B cell (primary cell): ENCODE results near the gene GARS1. TPM values are rescaled to one million over a fixed set of nuclear protein-coding genes. Genes with fewer than 3 reads are reported as not detected.

Experiments
- ATAC-seq: fragments of 200-7000 bp; cut with Tn5 transposase; one replicate; pipeline ENCODE4 v1.10.0; 2021; ENCODE audit warnings: low read depth, mild to moderate bottlenecking, moderate number of reproducible peaks, moderate library complexity
- CTCF ChIA-PET: fragments of 350-600 bp; sonication (Branson Sonifier 250); formaldehyde crosslinking; loops from one replicate; lab custom pipeline; 2021; ENCODE audit warnings: antibody characterized with exemption, inconsistent platforms; lab: Charles Lee
- POLR2A ChIA-PET: fragments of 350-600 bp; sonication (Branson Sonifier 250); formaldehyde crosslinking; loops from one replicate; lab custom pipeline; 2021; ENCODE audit warnings: antibody characterized with exemption; lab: Charles Lee
- DNase-seq: peaks from one replicate; pipeline ENCODE4 v3.0.0; 2013
- H2AFZ ChIP-seq: 2 replicates; pipeline ENCODE4 v1.6.1; 2012; ENCODE audit warnings: mild to moderate bottlenecking, low read depth, low read length; ENCODE audit not compliant: insufficient read depth, poor library complexity, severe bottlenecking
- H3K27ac ChIP-seq, 2 donors: 1 replicate in 1 of 2; 2 replicates in 1 of 2; pipeline ENCODE4 v1.5.1; 2012 to 2013; ENCODE audit warnings: low read length in 2 of 2, mild to moderate bottlenecking in 2 of 2, moderate library complexity in 1 of 2
- H3K27me3 ChIP-seq, 4 experiments: fragments of 200-600 bp in 1 of 4; sonication (generic) in 1 of 4; replicated peaks in 1 of 4; 1 replicate in 2 of 4; 2 replicates in 2 of 4; pipeline versions ENCODE4 v1.6.1 to v1.7.0; 2013 to 2016; ENCODE audit warnings: low read length in 3 of 4, mild to moderate bottlenecking in 2 of 4, mixed read lengths in 1 of 4, moderate library complexity in 1 of 4; ENCODE audit not compliant: insufficient read depth in 4 of 4, control insufficient read depth in 3 of 4; ENCODE audit errors: control extremely low read depth in 1 of 4
- H3K36me3 ChIP-seq, 2 experiments: replicated peaks in 1 of 2; 1 replicate in 1 of 2; 2 replicates in 1 of 2; pipeline versions ENCODE4 v1.6.1 to v1.7.1; 2013; ENCODE audit warnings: low read length in 1 of 2; ENCODE audit not compliant: insufficient read depth in 2 of 2, control insufficient read depth in 1 of 2; ENCODE audit errors: control extremely low read depth in 1 of 2, extremely low read depth in 1 of 2
- H3K4me1 ChIP-seq, 2 donors: fragments of 200-600 bp in 1 of 2; sonication (generic) in 1 of 2; 1 replicate in 1 of 2; 2 replicates in 1 of 2; pipeline versions ENCODE4 v1.5.1 to v1.6.1; 2013 to 2017; ENCODE audit warnings: low read length in 2 of 2; ENCODE audit not compliant: control insufficient read depth in 2 of 2, insufficient read depth in 2 of 2
- H3K4me2 ChIP-seq: replicated peaks from 2 replicates; pipeline ENCODE3; 2012; ENCODE audit warnings: mild to moderate bottlenecking, low read depth, low read length; ENCODE audit not compliant: poor library complexity, severe bottlenecking
- H3K4me3 ChIP-seq, 5 experiments: fragments of 200-600 bp in 1 of 5; sonication (generic) in 1 of 5; 1 replicate in 3 of 5; 2 replicates in 2 of 5; pipeline versions ENCODE4 v1.5.1 to v1.7.0; 2011 to 2016; ENCODE audit warnings: low read length in 4 of 5, mild to moderate bottlenecking in 4 of 5, low read depth in 2 of 5, control low read depth in 1 of 5, moderate library complexity in 1 of 5; ENCODE audit not compliant: insufficient read depth in 1 of 5; ENCODE audit errors: control extremely low read depth in 1 of 5, extremely low read depth in 1 of 5
- H3K79me2 ChIP-seq: fragments of 200-600 bp; sonication (generic); one replicate; pipeline ENCODE4 v1.6.0; 2016; ENCODE audit warnings: low read length; ENCODE audit not compliant: control insufficient read depth, insufficient read depth
- H3K9ac ChIP-seq: fragments of 200-600 bp; sonication (generic); 2 replicates; pipeline ENCODE4 v1.6.1; 2017; ENCODE audit warnings: mild to moderate bottlenecking, low read length, moderate library complexity
- H3K9me3 ChIP-seq, 3 donors: one replicate each; pipeline versions ENCODE4 v1.6.1 to v1.7.1; 2013; ENCODE audit warnings: low read length in 2 of 3; ENCODE audit not compliant: control insufficient read depth in 2 of 3, insufficient read depth in 1 of 3; ENCODE audit errors: control extremely low read depth in 1 of 3
- H4K20me1 ChIP-seq: 2 replicates; pipeline ENCODE4 v1.6.0; 2012; ENCODE audit warnings: mild to moderate bottlenecking, low read length; ENCODE audit not compliant: insufficient read depth, control insufficient read depth, poor library complexity, severe bottlenecking
- H3K27ac Mint-ChIP-seq: one replicate; pipeline ENCODE4 v1.8.0; 2021; ENCODE audit warnings: mixed read lengths
- H3K27me3 Mint-ChIP-seq: one replicate; pipeline ENCODE4 v1.8.0; 2021; ENCODE audit warnings: mixed read lengths
- H3K4me1 Mint-ChIP-seq: one replicate; pipeline ENCODE4 v1.8.0; 2021; ENCODE audit warnings: mixed read lengths
- H3K4me3 Mint-ChIP-seq: one replicate; pipeline ENCODE4 v1.8.0; 2021; ENCODE audit warnings: mixed read lengths
- H3K9me3 Mint-ChIP-seq: one replicate; pipeline ENCODE4 v1.8.0; 2022; ENCODE audit warnings: mixed read lengths; ENCODE audit not compliant: insufficient read depth
- EZH2 ChIP-seq: IDR thresholded peaks from 2 replicates; pipeline ENCODE4 v1.6.1; 2012; ENCODE audit warnings: borderline replicate concordance, low read depth, mild to moderate bottlenecking, moderate library complexity, low read length; ENCODE audit not compliant: insufficient read depth, poor library complexity, severe bottlenecking
- WGBS: methylation state at CpG from one replicate; pipeline ENCODE4 v1.1.5; 2013; ENCODE audit warnings: missing lambda C conversion rate; ENCODE audit not compliant: insufficient coverage; 5-methylcytosine and 5-hydroxymethylcytosine counted together
- intact Hi-C: fragments of 100-400 bp; cut with micrococcal nuclease; formaldehyde crosslinking; loops from one replicate; pipeline ENCODE4 v1.10.0; 2022
- polyA plus RNA-seq: library from polyadenylated mRNA; depleted of rRNA; stranded (reverse); fragments of >200 nt; gene quantifications from 2 replicates; pipeline ENCODE4 v1.2.3, GENCODE V29; 2012
- total RNA-seq, 2 donors: library from RNA; stranded (reverse); fragments of 120-200 nt in 1 of 2; gene quantifications; 1 replicate in 1 of 2; 2 replicates in 1 of 2; pipeline versions ENCODE4 v1.2.3 to v1.2.4, GENCODE V29; 2013 to 2022
- TF ChIP-seq, protein P1 (sequence below): fragments of 200-600 bp; IDR thresholded peaks from one replicate; pipeline ENCODE4 v1.8.0; 2022; ENCODE audit warnings: antibody characterized with exemption, mild to moderate bottlenecking

Gene GARS1
- total and polyA plus RNA-seq, 2 donors (not counting 1 experiment from before 2014, with no cell fraction given), result 54.9 to 61.7 TPM

DNA sequence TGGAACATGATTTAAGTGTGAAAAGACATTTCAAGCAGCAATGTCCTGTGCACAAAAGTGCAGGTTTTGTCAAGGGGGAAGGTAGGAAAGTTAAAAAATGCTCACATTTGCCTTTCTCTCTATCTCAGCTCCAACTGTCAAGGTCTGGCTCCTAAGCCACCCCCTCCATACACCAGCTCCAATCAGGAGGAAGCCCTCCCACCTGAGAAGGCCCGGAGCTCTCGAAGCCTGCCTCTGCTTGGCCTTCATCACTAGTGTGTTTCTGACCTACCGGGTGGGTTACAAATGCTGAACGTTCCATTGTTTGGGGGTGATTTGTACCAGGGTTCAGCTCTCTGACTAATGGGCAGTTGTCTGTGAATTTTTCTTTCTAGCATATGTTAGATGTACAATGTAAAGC is 73.4 kb downstream of the GARS1 start:
- intact Hi-C loops, result no loop called here
- H3K4me1 Mint-ChIP-seq, result no peaks in the 10 kb centered on the region
- no peak overlapping the region for H3K4me3 ChIP-seq
- H3K27ac Mint-ChIP-seq, result no peak overlapping the region
- ChIA-PET CTCF (interaction anchor here (1.1 kb wide), 1 partner anchor 14 kb away, joined by 3 read pairs; the partner anchor contains the start of gene CRHR2), POLR2A (no interaction called here)
- H3K9me3 ChIP-seq, result peaks cover 0 to 4% (median 0%) of the 10 kb centered on the region in 3 donors
- H3K27me3 Mint-ChIP-seq, result peaks cover 11% of the 10 kb centered on the region
- no peak overlapping the region for H3K4me2 ChIP-seq
- H2AFZ ChIP-seq, result no peak overlapping the region
- H3K9ac ChIP-seq, result no peak overlapping the region
- H3K27me3 ChIP-seq, result peaks cover 0 to 8% (median 1%) of the 10 kb centered on the region in 4 experiments
- H3K27ac ChIP-seq, result no peak overlapping the region
- H3K36me3 ChIP-seq, result no peaks in the 10 kb centered on the region
- H3K9me3 Mint-ChIP-seq, result no peaks in the 10 kb centered on the region
- H3K4me1 ChIP-seq, result no peaks in the 10 kb centered on the region
- WGBS, result no CpG with 5 or more reads among the region's 4 CpGs
- TF ChIP-seq EZH2, result no peak
- TF ChIP-seq, protein P1, sequence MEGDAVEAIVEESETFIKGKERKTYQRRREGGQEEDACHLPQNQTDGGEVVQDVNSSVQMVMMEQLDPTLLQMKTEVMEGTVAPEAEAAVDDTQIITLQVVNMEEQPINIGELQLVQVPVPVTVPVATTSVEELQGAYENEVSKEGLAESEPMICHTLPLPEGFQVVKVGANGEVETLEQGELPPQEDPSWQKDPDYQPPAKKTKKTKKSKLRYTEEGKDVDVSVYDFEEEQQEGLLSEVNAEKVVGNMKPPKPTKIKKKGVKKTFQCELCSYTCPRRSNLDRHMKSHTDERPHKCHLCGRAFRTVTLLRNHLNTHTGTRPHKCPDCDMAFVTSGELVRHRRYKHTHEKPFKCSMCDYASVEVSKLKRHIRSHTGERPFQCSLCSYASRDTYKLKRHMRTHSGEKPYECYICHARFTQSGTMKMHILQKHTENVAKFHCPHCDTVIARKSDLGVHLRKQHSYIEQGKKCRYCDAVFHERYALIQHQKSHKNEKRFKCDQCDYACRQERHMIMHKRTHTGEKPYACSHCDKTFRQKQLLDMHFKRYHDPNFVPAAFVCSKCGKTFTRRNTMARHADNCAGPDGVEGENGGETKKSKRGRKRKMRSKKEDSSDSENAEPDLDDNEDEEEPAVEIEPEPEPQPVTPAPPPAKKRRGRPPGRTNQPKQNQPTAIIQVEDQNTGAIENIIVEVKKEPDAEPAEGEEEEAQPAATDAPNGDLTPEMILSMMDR, result no peak
- no peaks in the 10 kb centered on the region for H4K20me1 ChIP-seq
- no peak overlapping the region for H3K4me3 Mint-ChIP-seq
- H3K79me2 ChIP-seq, result no peaks in the 10 kb centered on the region
- DNase-seq, result no peak
- no peak for ATAC-seq

DNA sequence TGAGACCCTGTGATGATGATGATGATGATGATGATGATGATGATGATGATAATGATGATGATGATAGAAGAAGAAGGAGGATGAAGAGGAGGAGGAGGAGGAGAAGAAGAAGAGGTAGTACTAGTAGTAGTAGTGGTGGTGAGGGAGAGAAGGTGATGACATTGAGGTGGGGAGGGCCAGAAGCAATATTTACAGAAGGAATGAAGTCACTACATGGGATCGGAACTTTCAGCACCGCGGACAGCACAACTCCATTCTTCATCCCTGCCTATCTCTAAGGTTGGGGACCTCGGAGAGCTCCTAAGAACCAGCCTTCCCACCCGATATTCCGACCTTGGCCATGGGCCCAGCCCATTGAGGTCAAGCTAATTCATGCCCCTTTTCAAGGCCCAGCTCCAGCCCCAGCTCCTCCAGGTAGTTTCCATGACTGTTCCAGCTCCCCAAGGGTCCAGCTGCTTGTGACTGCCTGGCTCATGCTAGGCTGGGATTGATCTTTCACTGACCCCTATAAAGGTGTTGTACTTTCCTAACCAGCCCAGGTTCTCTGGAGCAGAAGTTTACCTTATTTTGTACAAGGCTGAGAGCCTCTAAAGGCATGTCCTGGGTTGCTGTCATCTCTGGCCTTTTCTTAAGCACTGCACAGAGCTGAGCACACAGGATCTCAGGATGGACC is 77.3 kb downstream of the GARS1 start:
- no peaks in the 10 kb centered on the region for H3K79me2 ChIP-seq
- H3K27ac Mint-ChIP-seq, result no peak overlapping the region
- no peak overlapping the region for H3K9ac ChIP-seq
- no peak overlapping the region for H3K4me3 ChIP-seq
- H4K20me1 ChIP-seq, result no peaks in the 10 kb centered on the region
- DNase-seq, result no peak
- WGBS, result 12% methylated on average over 6 of the region's 6 CpGs
- CTCF ChIA-PET, result no interaction called here
- ATAC-seq, result no peak
- H2AFZ ChIP-seq, result no peak overlapping the region
- no peak for TF ChIP-seq EZH2
- TF ChIP-seq, protein P1, result no peak
- H3K4me1 ChIP-seq, result no peaks in the 10 kb centered on the region
- H3K9me3 ChIP-seq, result peaks cover 0 to 4% (median 0%) of the 10 kb centered on the region in 3 donors
- peaks cover 0 to 18% (median 1%) of the 10 kb centered on the region in 4 experiments for H3K27me3 ChIP-seq
- H3K4me3 Mint-ChIP-seq, result no peak overlapping the region
- no peaks in the 10 kb centered on the region for H3K9me3 Mint-ChIP-seq
- POLR2A ChIA-PET, result no interaction called here
- H3K4me1 Mint-ChIP-seq, result no peaks in the 10 kb centered on the region
- H3K27ac ChIP-seq, result no peak overlapping the region
- intact Hi-C loops, result no loop called here
- peaks cover 21% of the 10 kb centered on the region for H3K27me3 Mint-ChIP-seq
- no peaks in the 10 kb centered on the region for H3K36me3 ChIP-seq
- H3K4me2 ChIP-seq, result no peak overlapping the region
